Hematopoietic multipotent progenitor cell treated with erythropoietin and hydrocortisone succinate and interleukin-3 and kit ligand, for 4 days (in vitro differentiated cells): ENCODE results near the gene FARS2.
"Not testable (repeated sequence)": the region's sequence is repeated elsewhere in the genome, so short reads cannot be mapped to it uniquely, and the experiment has no call there.

ENCODE experiments used
- DNase-seq: peaks from one replicate; pipeline ENCODE4 v3.0.0-alpha.2; 2015

The FARS2 gene

GRCh38 chr6:5772408-5773120, 511.3 kb downstream of the FARS2 start:
- DNase-seq, result no peak

- DNase-seq, result no peak
Observed at GRCh38 chr6:5776104-5776503, 514.8 kb downstream of the FARS2 start.

DNA sequence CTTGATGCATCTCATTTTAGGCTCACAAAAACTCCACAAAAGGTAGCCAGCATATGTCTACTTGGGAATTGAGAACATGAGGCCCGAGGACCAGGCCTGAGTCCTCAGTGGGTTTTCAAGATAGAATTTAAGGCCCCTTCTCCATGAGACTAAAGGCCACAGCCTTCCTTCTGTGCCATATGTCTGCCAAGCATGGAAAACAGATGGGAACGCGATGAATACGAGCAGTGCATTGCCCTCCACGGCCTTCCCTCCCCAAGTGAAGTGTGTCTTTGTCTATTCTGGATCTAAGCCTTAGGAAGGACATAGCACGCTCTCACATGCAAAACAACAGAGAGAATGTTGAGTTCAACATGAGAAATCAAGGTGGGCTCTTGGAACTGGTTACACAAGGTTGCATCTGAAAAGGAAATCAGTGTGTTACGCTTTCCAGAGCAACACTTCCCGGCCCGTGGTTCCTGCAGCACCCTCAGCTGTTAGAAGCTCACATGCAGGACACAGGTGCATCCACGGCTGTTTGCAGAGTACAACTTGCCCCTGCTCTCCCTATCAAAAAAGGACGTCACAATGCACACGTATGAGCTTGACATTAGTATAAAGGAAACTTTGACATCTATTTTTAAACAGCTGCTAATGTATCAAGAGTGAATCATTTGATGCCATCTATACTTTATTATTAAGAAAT, 515.5 kb downstream of the FARS2 start:
- DNase-seq, result no peak

DNA sequence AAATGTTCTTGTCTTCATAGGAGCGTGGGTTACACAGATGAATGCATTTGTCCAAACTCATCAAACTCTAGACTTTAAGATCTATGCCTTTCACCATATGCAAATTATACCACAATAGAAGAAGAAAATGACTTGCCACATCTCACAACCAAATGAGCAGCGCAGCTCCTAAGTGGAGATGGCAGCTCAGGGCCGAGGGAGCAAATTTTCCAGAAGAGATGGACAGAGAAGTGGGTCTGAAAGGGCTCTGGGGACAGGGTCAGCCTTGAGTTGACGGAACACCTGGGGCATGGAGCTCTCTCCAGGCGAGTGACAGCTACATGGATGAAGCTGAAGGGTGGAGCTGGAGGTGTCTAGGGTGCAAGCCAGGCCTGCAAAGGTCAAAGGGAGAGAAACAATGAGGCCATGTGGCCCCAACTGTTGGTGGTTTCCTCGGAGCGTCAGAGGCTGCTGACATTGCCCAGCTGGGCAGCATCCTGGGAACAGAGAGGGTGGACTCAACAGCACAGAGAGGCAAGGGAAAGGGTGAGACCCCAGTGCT, 517.1 kb downstream of the FARS2 start:
- no peak for DNase-seq

DNA sequence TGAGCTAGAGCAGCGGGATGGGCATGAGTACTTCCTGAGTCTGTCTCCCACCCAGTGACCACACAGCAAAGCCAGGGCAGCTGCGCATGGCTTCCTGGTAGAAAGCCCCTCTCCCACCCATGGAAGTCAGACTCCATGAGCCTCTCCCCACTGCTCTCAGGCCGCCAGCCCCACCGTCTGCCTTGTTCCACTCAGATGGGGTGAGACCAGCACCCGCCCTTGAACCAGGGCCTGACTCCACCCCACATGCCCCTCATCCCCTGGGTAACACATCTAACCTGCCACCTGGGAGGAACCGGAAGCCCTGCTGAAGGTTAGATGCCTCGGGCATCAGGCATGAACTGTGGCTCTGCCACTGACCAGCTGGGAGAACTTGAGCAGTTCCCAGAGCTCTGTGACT, 517.6 kb downstream of the FARS2 start:
- no peak for DNase-seq

GRCh38 chr6:5781019-5781418, 519.7 kb downstream of the FARS2 start:
- DNase-seq, result no peak

DNA sequence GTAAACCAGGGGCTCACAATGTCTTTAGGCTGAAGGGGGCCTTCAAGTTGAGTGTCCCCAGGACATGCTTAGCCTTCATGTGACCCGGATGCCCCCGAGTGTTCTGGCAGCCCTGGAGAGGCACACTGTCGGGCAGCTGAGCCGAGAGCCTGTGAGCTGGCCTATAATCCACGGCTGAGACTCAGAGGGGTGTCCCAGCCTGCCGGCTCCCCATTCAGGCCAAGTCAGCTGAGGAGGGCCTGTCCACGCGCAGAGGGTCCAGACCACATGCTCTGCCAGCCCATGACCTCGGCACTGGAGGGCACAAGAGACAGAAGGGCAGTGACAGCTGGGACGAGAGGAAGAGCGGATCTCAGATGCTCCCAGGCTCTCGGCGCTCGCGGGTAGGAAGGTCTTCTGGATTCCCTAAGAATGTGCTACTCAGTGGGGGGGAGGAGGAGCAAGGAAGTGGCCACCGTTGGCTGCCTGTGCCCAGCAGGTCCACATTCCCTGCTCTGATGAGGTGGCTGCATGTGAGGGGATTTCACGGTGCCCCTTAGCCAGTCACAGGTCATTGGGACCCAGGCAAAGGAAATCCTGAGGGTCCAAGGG, 520.7 kb downstream of the FARS2 start:
- DNase-seq, result no peak

DNA sequence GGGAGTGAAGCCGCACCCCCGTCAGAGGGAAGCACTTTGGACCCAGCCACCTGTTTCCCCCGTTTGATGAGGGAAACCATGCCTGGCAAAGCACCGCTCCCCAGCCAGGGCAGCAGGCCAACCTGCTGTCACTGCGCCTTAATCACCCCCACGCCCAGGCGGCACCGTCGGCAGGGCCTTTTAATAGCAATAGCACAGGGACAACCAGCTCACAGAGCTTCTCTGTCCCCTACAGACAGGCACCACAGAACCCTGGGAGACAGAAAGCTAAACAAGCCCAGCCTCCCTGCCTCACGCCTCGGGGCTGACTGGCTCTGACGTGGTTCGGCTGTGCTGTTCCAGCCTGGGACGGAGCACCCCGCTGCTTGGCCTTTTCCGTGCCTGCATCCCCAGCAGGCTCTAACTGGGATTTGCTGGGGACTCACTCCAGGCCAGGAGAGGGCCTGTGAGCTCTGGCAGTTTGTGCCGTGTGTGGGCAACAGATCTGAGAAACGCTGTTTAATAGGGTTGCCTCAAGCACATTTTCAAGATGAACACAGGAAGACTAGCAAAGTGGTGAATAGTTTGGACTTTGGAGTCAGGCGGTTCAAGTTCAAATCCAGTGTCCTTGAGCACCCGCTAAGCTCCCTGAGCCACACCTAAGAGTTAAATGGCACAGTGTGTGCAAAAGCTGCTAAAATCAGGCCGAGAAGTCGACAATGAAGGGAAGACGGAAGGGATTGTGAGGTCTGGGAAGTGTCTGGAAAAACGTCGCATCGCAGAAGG, 521.7 kb downstream of the FARS2 start:
- peak; percentile 18 for DNase-seq

DNA sequence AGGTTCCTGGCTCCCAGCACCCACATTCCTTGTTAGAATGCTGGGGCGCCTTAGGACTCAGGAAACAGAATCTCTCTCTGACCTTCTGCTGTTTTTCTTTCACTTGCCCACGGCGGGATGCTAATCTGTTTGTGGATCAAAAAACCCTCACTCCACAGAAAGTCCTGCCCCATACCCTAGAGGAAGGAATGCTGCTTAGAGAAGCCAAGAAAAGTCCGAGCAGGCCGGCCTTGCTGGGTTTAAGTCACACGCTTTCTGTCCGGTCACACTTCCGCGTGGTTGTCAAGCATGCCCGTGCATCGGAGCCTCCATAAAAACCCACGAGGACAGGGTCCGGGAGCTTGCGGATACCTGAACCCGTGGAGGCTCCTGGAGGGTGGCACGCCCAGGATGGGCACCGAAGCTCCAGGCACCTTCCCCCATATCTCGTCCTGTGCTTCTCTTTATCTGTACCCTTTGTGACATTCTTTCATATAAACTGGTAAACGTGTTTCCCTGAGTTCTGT, 522.3 kb downstream of the FARS2 start:
- no peak for DNase-seq

- DNase-seq, result no peak
Observed at GRCh38 chr6:5785249-5785648, 523.9 kb downstream of the FARS2 start.

- DNase-seq, result no peak
Observed at GRCh38 chr6:5786321-5786968, 525.1 kb downstream of the FARS2 start.

DNA sequence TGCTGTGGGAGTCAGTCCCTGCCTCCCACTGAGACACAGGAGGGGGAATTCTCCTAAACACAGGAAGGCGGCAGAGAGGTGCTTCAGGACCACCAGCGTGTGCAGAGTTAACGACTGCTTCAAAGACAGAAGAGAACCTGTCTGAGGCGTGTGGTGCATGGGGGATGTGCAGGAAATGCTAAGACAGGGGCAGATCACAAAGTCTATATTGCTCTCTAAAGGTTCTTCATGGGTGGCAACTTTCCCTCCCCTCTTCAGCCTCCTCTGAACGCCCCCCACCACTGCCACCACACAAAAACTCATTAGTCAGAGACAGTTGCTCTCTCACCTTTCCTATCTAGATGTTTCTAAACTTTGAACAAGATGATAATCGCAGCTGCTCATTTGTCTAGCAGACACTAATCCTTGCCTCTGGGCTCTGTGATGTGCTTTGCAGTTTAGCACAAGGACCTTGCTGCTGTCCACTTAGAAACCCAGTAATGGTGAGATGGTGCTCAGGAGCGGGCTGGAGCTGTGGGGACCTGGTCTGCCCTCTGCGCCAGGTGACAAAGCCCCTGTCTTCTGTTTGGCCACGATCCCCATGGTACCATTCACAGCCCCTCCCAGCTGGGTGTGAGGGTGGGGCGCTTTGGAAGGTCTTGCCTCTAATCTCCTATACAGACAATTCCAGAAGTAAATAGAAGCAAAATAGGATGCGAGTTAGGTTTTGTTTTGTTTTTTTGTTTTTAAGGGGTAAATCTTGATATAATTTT, 525.8 kb downstream of the FARS2 start:
- DNase-seq, result no peak

GRCh38 chr6:5789426-5789825, 528.1 kb downstream of the FARS2 start:
- DNase-seq, result not testable (repeated sequence)

DNA sequence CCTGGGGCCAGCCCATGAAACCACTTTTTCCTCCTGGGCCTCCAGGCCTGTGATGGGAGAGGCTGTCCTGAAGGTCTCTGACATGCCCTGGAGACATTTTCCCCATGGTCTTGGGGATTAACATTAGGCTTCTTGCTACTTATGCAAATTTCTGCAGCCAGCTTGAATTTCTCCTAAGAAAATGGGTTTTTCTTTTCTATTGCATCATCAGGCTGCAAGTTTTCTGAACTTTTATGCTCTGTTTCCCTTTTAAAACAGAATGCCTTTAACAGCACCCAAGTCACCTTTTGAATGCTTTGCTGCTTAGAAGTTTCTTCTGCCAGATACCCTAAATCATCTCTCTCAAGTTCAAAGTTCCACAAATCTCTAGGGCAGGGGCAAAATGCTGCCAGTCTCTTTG, 535.2 kb downstream of the FARS2 start:
- not testable (repeated sequence) for DNase-seq

- not testable (repeated sequence) for DNase-seq
Observed at GRCh38 chr6:5806406-5806805, 545.1 kb downstream of the FARS2 start.

DNA sequence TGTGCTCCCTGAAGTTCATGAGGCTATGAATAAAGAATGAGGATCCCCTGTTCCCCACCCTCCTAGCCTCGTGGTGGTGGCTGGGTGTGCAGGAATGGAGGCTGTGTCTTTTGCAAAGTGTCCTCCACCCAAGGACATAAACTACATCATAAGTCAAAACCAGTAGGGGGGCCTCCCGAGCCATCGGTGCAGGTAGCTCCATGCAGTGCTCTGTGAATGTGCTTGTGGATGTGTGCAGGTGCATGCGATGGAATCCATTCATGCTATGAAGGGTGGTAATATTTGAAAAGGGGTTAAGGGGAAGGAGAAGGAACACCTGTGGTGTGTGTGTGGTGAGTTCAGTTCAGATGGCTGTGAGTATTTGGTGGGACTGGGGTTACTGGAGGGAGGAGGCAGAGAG, 548.1 kb downstream of the FARS2 start:
- DNase-seq, result no peak

DNA sequence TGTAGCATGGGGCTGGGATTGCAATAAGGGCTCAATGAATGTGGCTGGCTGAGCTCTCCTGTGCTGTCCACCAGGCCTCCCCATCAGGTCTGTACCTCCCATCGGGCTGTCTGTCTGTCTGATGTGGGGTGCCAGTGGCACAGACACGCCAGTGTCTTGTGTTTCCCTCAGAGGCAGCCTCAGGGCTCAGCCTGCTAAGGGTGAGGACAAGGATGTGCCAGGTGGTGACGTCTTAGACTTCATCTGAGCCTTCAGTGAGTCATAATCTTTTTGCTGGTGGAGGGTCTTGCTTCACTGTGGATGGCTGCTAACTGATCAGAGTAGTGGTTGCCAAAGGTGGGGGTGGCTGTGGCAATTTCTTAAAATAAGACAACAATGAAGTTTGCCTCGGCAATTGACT, 550.7 kb downstream of the FARS2 start:
- no peak for DNase-seq

DNA sequence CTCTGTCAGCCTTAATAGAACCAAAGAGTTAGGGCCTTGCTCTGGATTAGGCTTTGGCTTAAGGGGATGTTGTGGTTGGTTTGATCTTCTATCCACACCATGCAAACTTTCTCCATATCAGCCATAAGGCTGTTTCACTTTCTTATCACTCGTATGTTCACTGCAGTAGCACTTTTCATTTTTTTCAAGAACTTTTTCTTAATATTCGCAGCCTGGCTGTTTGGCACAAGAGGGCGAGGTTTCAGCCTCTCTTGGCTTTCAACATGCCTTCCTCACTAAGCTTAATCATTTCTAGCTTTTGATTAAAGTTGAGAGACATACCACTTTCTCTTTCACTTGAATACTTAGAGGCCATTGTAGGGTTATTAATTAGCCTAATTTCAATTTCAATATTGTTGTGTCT, 552.3 kb downstream of the FARS2 start:
- DNase-seq, result peak; percentile 18

DNA sequence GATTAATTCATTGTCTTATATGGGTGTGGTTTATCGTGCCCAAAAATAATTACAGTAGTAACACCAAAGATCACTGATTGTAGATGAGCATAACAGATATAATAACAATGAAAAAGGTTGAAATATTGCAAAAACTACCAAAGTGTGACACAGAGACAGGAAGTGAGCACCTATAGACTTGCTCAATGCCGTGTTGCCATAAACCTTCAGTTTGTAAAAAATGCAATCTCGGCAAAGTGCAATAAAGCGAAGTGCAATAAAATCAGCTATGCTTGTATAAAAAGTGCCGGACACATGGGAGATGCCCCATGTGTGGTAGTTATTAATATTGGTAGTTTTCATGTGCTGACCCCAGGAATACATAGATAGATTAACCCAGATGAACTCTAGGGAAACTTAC, 552.8 kb downstream of the FARS2 start:
- DNase-seq, result no peak

DNA sequence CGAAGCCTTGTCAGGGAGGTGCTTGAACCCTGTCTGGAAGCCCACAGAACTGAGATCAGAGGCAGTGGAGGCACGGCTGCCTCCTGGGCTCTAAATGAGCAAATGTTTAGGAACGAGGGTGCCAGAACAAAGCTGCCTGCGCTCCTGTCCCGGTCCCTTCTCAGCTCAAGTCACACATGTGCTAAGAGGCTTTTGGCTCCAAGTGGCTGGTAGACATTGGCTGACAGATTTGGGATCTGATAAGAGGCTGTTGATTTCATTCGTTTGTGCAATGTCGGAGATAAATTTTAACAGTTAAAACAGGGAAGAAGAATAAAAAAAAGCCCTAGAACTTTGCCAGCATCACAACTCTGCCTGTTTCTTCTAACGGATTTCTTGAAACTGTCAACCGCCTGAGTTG, 553.6 kb downstream of the FARS2 start:
- DNase-seq, result no peak

DNA sequence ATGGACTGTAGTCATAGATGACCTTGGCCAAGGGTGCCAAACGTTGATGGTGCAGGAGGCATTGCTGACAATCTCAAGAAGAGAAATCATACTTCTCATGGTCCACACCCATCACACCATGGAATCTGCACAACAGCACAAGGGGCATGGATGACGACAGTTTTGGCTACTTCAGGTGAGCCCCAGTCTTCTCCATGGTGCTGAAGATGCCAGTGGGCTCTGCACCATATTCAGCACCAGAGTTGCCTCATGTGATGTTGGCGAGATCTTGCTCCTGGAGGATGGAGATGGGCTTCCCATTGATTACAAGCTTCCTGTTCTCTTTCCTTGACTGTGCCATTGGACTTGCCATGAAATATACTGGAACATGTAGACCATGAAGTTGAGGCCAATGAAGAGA, 556.6 kb downstream of the FARS2 start:
- DNase-seq, result no peak

DNA sequence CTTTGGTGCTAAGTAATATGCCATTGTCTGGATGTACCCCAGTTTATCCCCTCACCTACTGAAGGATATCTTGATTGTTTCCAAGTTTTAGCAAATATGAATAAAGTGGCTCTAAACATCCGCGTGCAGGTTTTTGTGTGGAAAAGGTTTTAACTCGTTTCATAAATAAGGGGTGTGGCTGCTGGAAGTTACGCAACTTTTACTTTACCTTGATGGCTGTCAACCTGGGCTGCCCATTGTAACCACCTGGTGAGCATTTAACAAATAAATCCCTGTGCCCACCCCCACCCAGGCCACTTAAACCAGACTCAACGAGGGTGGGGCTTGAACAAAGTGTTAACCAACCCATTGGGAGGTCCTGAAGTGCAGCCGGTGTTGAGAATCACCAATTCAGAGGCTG, 557.6 kb downstream of the FARS2 start:
- DNase-seq, result no peak
